Caki2 (cell line): ENCODE data around the gene MMP10. TPM values are rescaled to one million over a fixed set of nuclear protein-coding genes. Genes with fewer than 3 reads are reported as not detected.
A peak's percentile ranks its signal among the peaks of the same experiment; 100 is the strongest.

Source experiments
- DNase-seq: peaks from one replicate; pipeline ENCODE4 v3.0.0-alpha.2; 2015; ENCODE audit warnings: low read depth
- in situ Hi-C: cut with HindIII; loops from 2 replicates; pipeline ENCODE4 v1.10.0; 2016; ENCODE audit warnings: low sequenced_read_pairs, low pct_unique_long_range_greater_than_20kb, mixed read lengths
- total RNA-seq: library from RNA; depleted of rRNA; stranded (reverse); fragments of >200 nt; shearing (Covaris generic); gene quantifications from 2 replicates; pipeline ENCODE4 v1.2.3, GENCODE V29; 2014; ENCODE audit warnings: low replicate concordance; rRNA removed

Gene MMP10
- total RNA-seq = 2.1 TPM in 1 of 2 replicates, not detected in the other

DNA sequence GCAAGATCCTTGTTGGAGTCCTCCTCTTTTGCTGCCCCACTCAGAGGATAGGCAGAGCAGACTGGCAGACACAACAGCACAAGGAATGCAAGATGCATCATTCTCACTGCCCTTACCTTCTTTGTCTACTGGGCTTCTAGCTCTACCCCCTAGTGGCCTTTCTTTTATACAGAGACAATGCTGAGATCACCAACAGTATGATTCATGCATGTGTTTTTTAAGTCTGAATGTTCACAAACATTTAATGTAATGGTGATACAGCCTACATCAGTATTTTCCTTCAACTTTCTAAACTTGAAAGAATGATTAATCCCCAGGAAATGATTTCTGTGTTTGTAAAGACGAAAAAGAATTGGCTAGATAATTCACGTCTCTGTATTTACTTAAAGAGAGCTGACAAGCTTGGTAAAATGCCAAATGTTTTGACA is at the start of gene MMP10:
TSS of gene MMP10 (minus strand) at position 138 of the 428 bp plus-strand sequence. CDS start at position 101, 37 bp downstream.
- peak; percentile 45 for DNase-seq
- in situ Hi-C loops = no loop called here

DNA sequence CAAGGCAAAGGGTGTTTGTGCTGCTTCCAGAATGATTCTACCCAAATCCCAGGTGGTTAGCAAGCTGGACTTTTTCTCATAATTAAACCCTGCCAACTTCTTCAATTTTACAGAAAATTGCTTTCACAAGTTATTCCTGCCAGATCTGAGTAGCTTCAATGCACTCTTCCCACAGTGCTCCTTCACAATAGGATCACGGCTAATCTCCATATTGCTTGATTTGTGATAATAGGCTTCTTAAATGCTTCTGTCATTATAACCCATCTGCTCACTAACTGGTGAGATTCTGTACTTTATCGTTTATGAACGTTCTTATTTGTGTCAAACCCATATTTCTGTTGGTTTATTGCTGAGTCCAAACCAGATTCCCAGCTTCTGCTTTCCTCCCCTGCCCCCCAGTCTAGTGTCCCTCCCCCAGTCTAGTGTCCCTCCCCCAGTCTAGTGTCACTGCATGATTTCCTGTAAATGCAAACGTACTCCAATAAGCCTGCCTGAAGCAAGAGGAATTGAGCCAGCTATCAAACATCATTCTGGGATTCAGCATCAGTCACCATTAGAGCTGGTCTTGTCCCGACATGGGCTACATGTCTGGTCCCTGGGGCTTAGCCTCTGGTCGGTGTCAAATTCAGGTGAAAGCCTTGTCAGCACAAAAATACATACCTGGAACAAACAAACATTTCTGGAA is 49.0 kb upstream of the MMP10 start:
- DNase-seq = no peak
- in situ Hi-C loops = no loop called here

DNA sequence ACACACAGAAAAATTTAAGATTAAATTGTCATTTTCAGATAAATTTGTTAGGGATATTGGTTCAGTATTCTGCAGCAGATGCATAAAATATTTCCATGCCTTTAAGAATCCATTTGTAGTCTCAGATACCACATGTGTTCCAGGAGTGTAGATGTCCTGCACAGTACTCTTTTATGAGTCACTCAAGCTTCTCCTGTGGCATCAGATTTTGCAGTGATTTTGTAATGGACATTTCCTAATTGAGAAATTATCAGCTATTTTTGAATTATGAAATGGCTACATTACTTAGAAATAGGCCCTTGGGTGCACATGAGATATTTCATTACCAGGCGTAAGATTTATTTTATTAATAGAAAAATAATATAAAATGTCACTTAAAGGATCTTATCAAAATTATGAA is 44.1 kb upstream of the MMP10 start:
- in situ Hi-C loops = no loop called here
- DNase-seq = no peak

DNA sequence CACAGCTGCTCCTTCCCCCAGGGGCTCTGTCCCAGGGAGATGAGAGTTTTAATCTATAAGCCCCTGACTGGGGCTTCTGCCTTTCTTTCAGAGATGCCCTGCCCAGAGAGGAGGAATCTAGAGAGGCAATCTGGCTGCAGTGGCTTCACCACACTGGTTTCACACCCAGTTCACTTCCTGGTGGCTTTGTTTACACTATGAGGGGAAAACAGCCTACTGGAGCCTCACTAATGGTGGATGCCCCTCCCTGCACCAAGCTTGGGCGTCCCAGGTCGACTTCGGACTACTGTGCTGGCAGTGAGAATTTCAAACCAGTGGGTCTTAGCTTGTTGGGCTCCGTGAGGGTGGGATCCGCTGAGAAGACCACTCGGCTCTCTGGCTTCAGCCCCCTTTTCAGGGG is 39.1 kb upstream of the MMP10 start:
- in situ Hi-C loops = no loop called here
- DNase-seq = no peak

DNA sequence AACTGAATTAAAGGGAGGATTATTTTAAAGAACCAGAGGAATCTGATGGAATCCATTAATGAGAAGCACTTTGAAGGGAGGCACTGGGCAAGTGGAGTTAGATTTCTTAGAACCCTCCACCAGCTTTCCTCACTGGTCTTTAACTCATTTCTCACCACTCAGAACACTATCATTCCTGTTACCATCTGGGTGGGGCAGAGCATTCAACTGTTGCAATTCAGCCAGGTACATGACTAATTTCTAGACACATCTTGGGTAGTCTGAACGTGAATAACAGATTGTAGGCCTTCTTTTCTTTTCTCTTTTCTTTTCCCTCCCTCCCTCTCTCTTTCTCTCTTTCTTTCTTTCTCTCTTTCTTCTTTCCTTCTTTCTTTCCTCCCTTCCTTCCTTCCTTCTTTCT is 33.1 kb upstream of the MMP10 start:
- in situ Hi-C loops = no loop called here
- DNase-seq = no peak

DNA sequence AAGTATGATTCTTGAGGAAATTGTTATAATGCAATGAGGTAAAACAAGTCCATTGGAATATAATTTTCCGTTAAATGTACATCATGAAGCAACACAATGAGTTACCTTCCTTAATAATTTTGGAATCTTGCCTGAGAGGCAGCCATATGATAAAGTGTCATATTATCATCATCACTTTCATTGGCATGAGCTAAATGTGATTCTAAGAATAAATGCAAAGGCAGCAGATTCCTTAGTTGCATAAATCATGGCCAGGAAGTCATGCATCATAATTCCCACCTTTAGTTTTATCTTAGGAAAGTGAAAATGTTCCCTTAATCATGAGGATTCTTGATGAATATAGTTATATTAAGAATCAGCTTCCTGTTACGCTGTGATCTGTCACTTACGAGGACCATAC is 31.8 kb upstream of the MMP10 start:
- DNase-seq = no peak
- in situ Hi-C loops = no loop called here

DNA sequence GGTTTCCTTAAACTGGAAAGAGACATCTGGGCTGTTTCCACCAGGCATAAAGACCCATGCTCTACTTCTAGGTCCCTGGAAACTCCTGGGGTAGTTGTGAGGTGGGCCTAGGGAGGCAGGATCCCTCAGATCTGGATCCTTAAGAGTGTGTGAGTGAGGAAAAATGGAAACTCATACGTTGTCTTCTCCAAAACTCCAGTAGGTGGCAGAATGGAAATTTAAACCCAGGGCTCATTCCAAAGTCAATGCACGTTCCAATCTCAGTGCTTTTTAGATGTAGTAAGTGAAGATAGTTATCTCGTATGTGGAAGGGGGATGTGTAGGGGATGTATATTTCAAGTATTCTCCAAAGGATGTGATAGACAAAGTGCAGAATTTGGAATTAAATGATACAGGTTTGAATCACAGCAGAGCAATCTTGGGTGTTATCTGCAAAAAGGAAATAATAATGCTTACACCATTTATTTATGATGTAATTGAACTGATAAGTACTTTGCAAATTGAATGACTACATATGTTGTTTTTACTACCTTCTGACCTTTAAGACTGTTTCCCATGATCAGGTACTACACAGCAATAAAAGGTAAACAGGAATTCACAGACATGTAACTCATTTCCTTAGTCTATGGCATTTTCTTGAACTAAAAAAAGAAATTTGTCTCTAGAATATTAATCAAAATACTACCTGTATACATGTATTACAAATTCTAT is 30.7 kb upstream of the MMP10 start:
- DNase-seq = peak; percentile 9
- in situ Hi-C loops = no loop called here

DNA sequence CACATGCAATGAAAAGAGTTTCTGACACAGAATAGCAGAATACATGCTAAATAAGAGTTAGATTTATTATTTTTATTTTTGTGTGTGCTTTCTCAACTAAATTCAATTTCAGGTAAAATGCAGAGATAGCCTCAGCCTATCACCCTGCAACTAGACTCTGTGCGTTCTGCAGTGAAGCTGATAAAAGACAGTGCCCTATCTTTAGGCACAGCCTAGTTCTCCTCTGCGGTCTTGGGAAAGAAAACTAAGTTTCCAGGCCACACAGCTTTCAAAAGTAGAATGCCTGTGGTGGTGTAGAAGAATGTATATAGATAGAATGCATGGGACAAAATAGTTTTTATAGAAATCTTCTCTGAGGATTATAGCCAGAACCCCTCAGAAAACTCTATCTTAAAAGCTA is 29.5 kb upstream of the MMP10 start:
- in situ Hi-C loops = no loop called here
- DNase-seq = no peak

DNA sequence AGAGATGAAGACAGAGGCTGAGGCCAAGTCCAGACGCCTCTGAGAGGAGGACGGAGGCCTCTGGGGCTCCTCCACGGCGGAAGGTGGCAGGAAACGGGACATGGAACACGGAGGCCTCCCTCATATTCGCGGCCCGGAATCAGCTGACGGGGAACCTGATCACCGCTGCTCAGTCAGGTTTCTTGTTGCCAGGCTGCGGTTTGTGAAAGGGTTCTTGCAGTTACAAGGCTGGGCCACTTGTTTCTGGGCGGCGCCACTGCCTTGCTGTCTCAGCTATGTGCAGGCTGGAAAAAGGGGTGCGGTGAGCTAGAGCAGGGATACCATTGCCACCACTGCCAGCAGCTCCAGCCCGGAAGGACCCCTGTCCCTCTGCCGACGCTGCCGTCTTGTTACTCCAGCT is 27.5 kb upstream of the MMP10 start:
- peak; percentile 14 for DNase-seq

DNA sequence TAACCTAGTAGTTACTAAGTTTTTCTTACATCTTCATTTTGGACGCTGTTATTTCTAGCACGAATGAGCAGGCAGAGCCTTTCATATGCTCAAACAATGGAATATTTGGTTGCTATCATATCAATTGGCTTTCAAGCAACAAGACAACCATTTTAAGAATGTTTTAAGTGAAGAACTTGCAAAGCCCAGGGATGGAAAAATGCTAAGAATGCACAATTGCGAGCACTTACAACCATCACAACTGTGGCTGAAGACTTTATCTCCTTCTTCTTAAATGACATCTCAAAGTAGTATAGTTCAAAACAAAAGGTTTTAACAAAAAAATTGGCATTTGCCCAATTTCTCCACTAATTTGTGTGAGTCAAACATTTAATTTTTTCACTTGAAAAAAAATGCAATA is 25.9 kb upstream of the MMP10 start:
- in situ Hi-C loops = no loop called here
- no peak for DNase-seq

More for the DNA sequence above, 27.5 kb upstream of the MMP10 start:
- in situ Hi-C loops = no loop called here

DNA sequence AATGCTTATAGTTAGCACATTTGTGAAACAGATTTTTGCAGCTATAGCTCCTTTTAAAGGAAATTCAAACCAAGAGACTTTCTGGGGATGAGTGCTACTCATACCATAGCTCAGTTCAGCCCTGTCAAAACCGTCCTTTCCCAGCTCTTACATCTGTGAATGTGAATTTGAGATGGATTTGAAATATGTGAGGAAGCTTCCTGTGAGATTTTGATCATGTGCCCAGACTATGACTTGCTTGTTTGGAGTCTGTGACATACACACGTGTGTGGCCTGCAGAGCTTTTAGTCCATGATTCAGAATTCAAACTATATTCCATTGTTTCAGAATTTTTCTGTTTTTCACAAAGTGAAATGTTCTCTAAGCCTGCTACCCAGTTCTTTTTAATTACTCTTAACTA is 21.9 kb upstream of the MMP10 start:
- no peak for DNase-seq
- in situ Hi-C loops = no loop called here

DNA sequence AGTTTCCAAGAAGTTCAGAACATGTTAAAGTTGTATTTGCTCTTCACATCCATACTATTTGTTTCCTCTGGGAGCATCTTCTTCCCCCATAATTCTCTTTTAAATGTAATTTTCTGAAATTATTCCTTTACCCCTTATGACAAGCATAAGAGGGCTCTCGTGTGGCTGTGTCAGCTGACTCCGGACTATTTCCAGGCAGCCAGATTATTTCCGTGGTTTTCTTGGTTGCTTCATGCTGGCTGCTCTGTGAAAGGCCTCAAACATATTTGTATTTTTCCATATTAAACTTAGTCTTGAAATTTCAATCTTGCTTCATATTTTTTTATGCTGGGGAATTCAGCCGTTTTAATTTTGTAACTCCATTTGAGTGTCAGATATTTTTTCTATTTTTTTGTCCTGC is 20.3 kb upstream of the MMP10 start:
- in situ Hi-C loops = no loop called here
- DNase-seq = no peak

DNA sequence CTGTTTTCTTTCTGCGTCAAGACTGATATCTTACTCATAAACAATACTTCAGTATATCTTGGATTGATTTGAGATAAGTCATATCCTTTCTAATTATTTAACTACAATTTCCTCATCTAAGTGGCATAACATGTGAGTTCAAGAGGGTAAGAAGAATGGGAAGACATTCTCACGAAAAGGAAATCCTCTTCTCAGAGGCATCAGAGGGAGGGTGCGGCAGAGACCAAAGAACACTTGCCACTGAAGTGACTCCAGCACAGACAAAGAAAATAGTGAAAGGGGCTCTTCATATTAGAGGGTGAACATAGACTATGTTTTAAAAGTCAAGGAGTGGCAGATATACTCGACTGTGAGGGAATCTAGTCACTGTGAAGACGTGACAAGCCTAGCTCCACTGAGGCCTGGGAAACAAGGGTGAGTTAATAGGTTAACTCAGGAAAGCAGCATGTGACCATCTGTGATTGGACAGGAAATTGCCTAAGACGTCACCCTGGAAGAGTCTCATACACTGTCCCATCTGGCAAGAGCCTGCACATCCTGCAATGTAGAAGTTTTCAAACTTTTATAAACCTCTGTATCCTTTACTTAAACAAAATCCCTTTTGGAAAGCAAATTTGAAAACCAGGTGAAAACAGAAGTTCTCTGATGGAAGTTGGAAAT is 19.4 kb upstream of the MMP10 start:
- in situ Hi-C loops = no loop called here
- DNase-seq = no peak

DNA sequence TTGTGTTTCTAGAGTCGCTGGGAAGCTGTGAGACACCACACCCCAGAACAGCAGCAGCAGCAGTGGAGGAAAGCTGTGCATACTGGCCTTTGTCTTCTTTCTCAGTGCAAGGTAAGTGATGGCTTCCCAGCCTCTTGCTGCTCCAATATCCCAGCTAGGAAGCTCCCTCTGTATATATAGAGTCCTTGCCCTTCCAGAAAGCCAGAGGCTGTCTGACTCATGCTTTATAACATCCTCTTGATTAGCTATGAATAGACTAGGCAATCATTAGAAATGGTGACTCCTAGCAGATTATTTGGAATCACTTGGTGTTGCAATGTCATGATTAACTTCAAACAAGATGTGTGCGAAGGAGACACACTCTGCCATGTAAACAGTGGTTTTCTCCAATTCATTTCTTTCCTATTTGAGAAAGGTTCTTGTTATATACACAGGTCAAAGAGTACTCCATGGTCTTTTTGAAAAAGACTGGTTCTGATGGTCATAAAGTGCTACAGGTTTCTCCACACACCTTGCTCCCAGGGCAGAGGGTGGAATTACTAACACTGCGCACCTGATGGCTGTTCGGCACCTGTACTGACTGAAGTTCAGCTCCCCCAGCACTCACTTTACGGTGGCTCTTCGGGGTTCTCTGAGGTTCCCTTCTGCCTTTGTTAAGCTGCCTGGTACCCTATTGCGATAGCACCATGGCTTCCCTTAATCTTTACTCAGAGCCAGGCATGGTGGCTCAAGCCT is 17.8 kb upstream of the MMP10 start, which contains the start of gene MMP1:
TSS of gene MMP1 (minus strand) at position 149 of the 735 bp plus-strand sequence. CDS start at position 81, 68 bp downstream.
- in situ Hi-C loops = no loop called here
- DNase-seq = peak; percentile 10

DNA sequence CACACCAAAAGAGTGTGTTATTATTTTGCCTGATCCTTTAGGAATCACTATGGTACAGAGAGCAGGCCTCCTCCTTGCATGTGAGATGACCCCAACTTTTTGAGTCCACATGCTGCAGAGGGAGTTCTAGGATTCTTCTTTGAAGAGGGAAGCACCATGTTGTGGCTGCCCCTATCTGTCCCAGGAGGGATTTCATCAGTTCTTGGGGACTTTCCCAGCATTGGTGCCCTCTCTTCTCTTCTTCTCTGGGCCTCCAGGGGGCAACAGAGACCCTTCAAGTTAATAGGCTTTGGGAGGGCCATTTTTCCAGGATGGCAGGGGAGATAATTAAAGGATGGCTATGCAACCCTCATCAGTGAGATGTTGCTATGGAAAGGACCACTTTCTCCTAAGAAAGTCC is 14.0 kb upstream of the MMP10 start:
- peak; percentile 33 for DNase-seq
- in situ Hi-C loops = no loop called here

DNA sequence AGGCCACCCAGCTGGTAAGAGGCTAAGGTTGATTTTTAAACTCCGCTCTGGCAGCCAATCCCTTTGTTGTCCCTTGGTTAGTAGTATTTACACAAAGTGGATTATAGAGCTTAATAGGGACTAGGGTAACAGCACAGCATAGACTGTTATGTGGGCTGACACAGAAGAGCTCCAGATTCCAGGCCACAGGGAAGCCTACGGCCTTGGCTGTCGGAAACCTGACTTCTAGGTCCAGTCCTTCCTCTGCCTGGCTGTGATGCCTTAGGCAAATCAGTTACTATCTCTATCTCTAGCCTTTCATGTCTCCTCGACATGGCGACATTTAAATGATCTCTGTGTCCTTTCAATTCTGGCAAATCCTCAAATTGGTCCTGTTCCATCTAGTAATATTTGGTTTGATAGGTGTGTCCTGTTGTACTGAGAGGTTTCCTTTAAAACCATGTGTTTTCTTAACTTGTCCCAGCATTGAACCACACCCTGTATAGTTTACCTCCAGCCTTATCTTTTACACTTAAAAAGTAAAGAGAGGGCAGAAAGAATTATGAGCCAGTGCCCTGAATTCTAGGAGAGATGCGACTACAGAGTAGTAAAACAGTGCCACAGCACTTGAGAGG is 13.4 kb upstream of the MMP10 start:
- in situ Hi-C loops = no loop called here
- DNase-seq = no peak

DNA sequence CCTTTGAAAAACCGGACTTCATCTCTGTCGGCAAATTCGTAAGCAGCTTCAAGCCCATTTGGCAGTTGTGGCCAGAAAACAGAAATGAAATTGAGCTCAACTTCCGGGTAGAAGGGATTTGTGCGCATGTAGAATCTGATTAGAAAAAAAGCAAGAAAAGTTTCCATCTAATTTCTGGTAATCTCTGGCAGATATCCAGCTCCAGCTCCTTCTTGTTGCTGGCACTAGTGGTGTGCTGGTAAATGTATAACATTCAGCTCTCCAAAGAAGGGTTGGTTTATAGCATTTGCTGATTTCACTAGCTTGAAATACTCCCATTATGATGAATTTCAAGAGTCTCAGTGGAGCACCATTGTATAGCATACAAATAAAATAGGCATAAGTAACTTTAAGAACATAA is 12.2 kb upstream of the MMP10 start:
- no peak for DNase-seq
- in situ Hi-C loops = no loop called here
